Small intestine (tissue), 7 donors: Measurements from ENCODE around the gene SUPT3H. TPM values are rescaled to one million over a fixed set of nuclear protein-coding genes. Genes with fewer than 3 reads are reported as not detected.

Experiments
- DNase-seq, 2 donors: peaks; one replicate each; pipeline versions ENCODE4 v3.0.0 to v3.0.0-alpha.2; 2013
- FAIRE-seq: peaks from 2 replicates; lab custom pipeline; 2012; peaks lifted over from hg19 to GRCh38; lab: Jason Lieb, UNC
- H3K27ac ChIP-seq, 3 donors: one replicate each; pipeline ENCODE4 v1.5.1; 2013; ENCODE audit warnings: low read length in 2 of 3, mild to moderate bottlenecking in 2 of 3, control low read depth in 1 of 3, inconsistent platforms in 1 of 3, low read depth in 1 of 3, moderate library complexity in 1 of 3
- H3K27me3 ChIP-seq, 3 donors: one replicate each; pipeline ENCODE4 v1.6.1; 2013; ENCODE audit warnings: low read length in 3 of 3, inconsistent platforms in 1 of 3; ENCODE audit not compliant: control insufficient read depth in 3 of 3, insufficient read depth in 3 of 3
- H3K36me3 ChIP-seq, 3 donors: one replicate each; pipeline ENCODE4 v1.6.1; 2013; ENCODE audit warnings: low read length in 3 of 3, inconsistent platforms in 1 of 3, low read depth in 1 of 3, mild to moderate bottlenecking in 1 of 3, moderate library complexity in 1 of 3; ENCODE audit not compliant: control insufficient read depth in 3 of 3, insufficient read depth in 2 of 3
- H3K4me1 ChIP-seq, 3 donors: one replicate each; pipeline ENCODE4 v1.6.1; 2013; ENCODE audit warnings: low read length in 2 of 3, inconsistent platforms in 1 of 3, low read depth in 1 of 3, mild to moderate bottlenecking in 1 of 3, moderate library complexity in 1 of 3; ENCODE audit not compliant: control insufficient read depth in 3 of 3, insufficient read depth in 2 of 3
- H3K4me3 ChIP-seq, 3 donors: one replicate each; pipeline ENCODE4 v1.5.1; 2013; ENCODE audit warnings: low read length in 3 of 3, control low read depth in 1 of 3, inconsistent platforms in 1 of 3, low read depth in 1 of 3, mild to moderate bottlenecking in 1 of 3, moderate library complexity in 1 of 3
- H3K9me3 ChIP-seq, 2 donors: one replicate each; pipeline ENCODE4 v1.6.1; 2013; ENCODE audit warnings: low read depth in 1 of 2, low read length in 1 of 2; ENCODE audit not compliant: control insufficient read depth in 2 of 2, insufficient read depth in 1 of 2
- WGBS, 3 donors: extraction: QIAGEN DNeasy Blood & Tissue Kit; methylation state at CpG; one replicate each; pipeline ENCODE4 v1.1.7; 2013; 5-methylcytosine and 5-hydroxymethylcytosine counted together
- polyA plus RNA-seq, 4 donors: library from polyadenylated mRNA; stranded (reverse) in 3 of 4; unstranded in 1 of 4; fragments of 200-250 nt in 3 of 4; fragments of 120-200 nt in 1 of 4; gene quantifications; one replicate each; pipeline versions ENCODE4 v1.2.1 to v1.2.3, GENCODE V29; 2013
- donor health status: healthy with polysubstance abuse.
- donor health status: control.
- donor health status: control.
- donor health status: Bipolar disorder and iron deficiency.
- donor health status: healthy.

The SUPT3H gene
- polyA plus RNA-seq, 4 donors = 2.0 to 13.8 (median 7.0) TPM

DNA sequence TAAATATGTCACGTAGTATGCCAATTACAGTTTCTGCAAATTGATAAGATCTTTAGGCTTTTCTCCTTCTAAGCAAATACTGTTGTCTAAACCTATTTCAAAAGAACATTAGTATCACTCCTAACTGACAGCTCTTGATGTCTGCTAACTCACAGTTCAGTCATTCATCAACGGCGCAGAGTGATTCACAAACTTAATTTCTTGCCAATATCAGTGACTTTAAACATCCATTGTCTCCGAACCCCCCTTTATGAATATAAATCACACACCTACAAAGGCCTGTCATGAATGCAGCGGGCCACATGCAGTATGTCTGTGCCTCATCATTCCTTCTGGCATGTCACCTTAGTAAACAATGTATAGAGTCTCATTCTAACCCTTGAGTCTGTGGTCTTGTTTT lies 569.6 kb downstream of the SUPT3H start:
- WGBS, 3 donors = 93 to 96% (median 93%) methylated on average over 5 of the region's 5 CpGs
- no peak for FAIRE-seq
- no peak for DNase-seq
- Histone ChIP-seq H3K36me3 (no peaks in the 10 kb centered on the region), H3K9me3 (no peaks in the 10 kb centered on the region), H3K27me3 (no peaks in the 10 kb centered on the region), H3K4me3 (no peak overlapping the region), H3K27ac (no peak overlapping the region), H3K4me1 (peaks cover 0 to 12% (median 0%) of the 10 kb centered on the region in 3 donors)

DNA sequence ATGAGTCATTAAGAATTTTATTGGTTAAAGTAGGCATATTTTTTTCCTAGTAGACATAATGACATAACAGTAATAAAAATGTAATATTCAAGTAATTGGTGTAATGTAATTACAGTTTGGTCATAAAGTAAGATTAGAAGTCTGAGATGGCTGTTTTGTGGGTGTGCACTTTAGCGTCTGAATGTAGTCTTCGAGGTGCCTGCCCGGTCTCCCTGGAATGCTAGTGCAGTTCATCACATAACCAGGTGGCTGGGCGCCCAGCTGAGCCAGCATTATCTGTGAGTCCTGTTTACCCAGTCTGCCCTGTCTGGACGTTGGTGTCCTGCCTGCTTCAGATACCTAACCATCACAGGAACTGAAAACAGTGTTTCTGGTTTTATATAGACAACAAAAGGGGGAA lies 571.1 kb downstream of the SUPT3H start:
- no peak overlapping the region for H3K4me3 ChIP-seq
- H3K9me3 ChIP-seq = no peaks in the 10 kb centered on the region
- FAIRE-seq (no peak), DNase-seq (peak; percentile 75 to 94)
- no peak overlapping the region for H3K27ac ChIP-seq
- no peaks in the 10 kb centered on the region for H3K27me3 ChIP-seq
- no peaks in the 10 kb centered on the region for H3K36me3 ChIP-seq
- H3K4me1 ChIP-seq = peaks cover 0 to 12% (median 0%) of the 10 kb centered on the region in 3 donors
- 23 to 60% (median 27%) methylated on average over 5 of the region's 5 CpGs for WGBS, 3 donors

- no peaks in the 10 kb centered on the region for H3K36me3 ChIP-seq
- WGBS, 3 donors = 62 to 73% (median 73%) methylated on average over 7 of the region's 7 CpGs
- H3K4me1 ChIP-seq = peaks cover 0 to 12% (median 0%) of the 10 kb centered on the region in 3 donors
- H3K27me3 ChIP-seq = no peaks in the 10 kb centered on the region
- H3K27ac ChIP-seq = no peak overlapping the region
- no peak overlapping the region for H3K4me3 ChIP-seq
- FAIRE-seq (no peak), DNase-seq (no peak)
- H3K9me3 ChIP-seq = no peaks in the 10 kb centered on the region
Measured at GRCh38 chr6:44805238-44805846, 572.4 kb downstream of the SUPT3H start.

GRCh38 chr6:44804546-44805159 lies 573.1 kb downstream of the SUPT3H start:
- FAIRE-seq (no peak), DNase-seq (peak; percentile 36 to 64)
- WGBS, 3 donors = 27 to 64% (median 49%) methylated on average over 4 of the region's 4 CpGs
- H3K27me3 ChIP-seq = no peaks in the 10 kb centered on the region
- H3K9me3 ChIP-seq = no peaks in the 10 kb centered on the region
- no peak overlapping the region for H3K27ac ChIP-seq
- peaks cover 0 to 12% (median 1%) of the 10 kb centered on the region in 3 donors for H3K4me1 ChIP-seq
- H3K4me3 ChIP-seq = no peak overlapping the region
- H3K36me3 ChIP-seq = no peaks in the 10 kb centered on the region

- Histone ChIP-seq H3K27me3 (no peaks in the 10 kb centered on the region), H3K4me3 (no peak overlapping the region), H3K36me3 (no peaks in the 10 kb centered on the region), H3K27ac (no peak overlapping the region), H3K9me3 (no peaks in the 10 kb centered on the region), H3K4me1 (peaks cover 0 to 12% (median 1%) of the 10 kb centered on the region in 3 donors)
- FAIRE-seq (no peak), DNase-seq (no peak)
- WGBS, 3 donors = 76 to 88% (median 77%) methylated on average over 5 of the region's 5 CpGs
Measured at GRCh38 chr6:44804016-44804415, 573.7 kb downstream of the SUPT3H start.

GRCh38 chr6:44800784-44801592 lies 576.7 kb downstream of the SUPT3H start:
- WGBS, 3 donors = 66 to 75% (median 67%) methylated on average over 8 of the region's 8 CpGs
- DNase-seq (no peak), FAIRE-seq (no peak)
- H3K4me3 ChIP-seq = no peak overlapping the region
- H3K27me3 ChIP-seq = peaks cover 0 to 1% (median 0%) of the 10 kb centered on the region in 3 donors
- H3K36me3 ChIP-seq = no peaks in the 10 kb centered on the region
- H3K9me3 ChIP-seq = no peaks in the 10 kb centered on the region
- peaks cover 0 to 8% (median 1%) of the 10 kb centered on the region in 3 donors for H3K4me1 ChIP-seq
- no peak overlapping the region for H3K27ac ChIP-seq

DNA sequence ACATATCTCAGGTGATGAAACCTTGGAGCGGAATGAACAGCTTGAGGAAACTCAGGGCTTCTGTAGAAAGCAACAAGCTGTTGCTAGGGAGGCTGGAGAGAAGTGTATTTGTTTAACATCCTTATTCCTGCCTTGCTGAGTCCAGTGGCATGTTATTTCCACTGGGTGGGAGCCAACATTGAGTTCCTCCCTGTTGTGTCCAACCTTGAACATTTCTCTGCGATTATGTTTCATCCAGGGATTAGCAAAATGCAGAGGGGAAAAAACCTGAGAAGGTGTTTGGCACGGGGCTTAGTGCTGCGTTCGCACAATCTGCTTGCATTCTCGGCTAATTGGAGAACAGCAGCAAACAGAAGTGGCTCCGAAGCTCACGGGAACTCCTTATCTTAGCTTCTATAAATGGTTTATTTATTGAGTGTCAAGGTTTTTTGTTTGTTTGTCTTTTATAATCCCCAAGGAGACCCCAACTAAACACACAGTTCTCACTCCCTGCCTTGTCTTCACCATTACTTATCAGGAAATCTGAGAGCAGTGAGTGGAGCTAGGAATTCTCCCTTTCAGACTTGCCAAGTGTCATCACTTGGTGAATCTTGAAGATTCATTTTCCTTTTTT lies 577.5 kb downstream of the SUPT3H start:
- peaks cover 0 to 2% (median 0%) of the 10 kb centered on the region in 3 donors for H3K27me3 ChIP-seq
- H3K27ac ChIP-seq = no peak overlapping the region
- H3K9me3 ChIP-seq = no peaks in the 10 kb centered on the region
- peaks cover 0 to 8% (median 1%) of the 10 kb centered on the region in 3 donors for H3K4me1 ChIP-seq
- DNase-seq (peak; percentile 39 to 78), FAIRE-seq (no peak)
- no peaks in the 10 kb centered on the region for H3K36me3 ChIP-seq
- WGBS, 3 donors = 6 to 31% (median 21%) methylated on average over 8 of the region's 8 CpGs
- H3K4me3 ChIP-seq = no peak overlapping the region

DNA sequence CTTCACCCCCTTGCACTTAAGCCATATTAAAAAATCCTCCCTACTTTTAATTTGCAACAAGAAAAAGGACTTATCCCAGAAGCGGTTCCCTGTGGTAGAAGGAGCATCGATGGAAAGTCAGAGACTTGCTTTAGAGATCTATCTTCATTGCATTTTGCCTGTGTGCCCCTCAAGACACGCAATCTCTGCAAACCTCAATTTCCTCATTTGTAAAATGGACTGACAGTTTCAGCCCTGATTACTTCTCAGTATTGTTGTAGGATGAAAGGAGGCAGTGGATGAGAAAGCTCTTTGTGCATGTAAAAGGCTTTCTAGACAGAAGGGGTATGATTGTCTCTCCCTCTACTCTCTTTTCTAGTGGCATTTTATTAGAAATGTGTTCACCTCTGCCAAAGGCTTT lies 580.0 kb downstream of the SUPT3H start:
- Histone ChIP-seq H3K27me3 (peaks cover 0 to 2% (median 0%) of the 10 kb centered on the region in 3 donors), H3K4me3 (no peak overlapping the region), H3K27ac (no peak overlapping the region), H3K4me1 (peaks cover 0 to 1% (median 0%) of the 10 kb centered on the region in 3 donors), H3K9me3 (no peaks in the 10 kb centered on the region), H3K36me3 (no peaks in the 10 kb centered on the region)
- 85 to 92% (median 86%) methylated on average over 3 of the region's 3 CpGs for WGBS, 3 donors
- DNase-seq (no peak), FAIRE-seq (no peak)
